Measurements from ENCODE around the gene C19orf53. TPM values are rescaled to one million over a fixed set of nuclear protein-coding genes. Genes with fewer than 3 reads are reported as not detected.

Gene C19orf53
- total and polyA plus RNA-seq, 9 of the 15 experiments (the other 6 are each of a cell fraction or from before 2014, with no cell fraction given): 98.5 to 441 (median 164) TPM

DNA sequence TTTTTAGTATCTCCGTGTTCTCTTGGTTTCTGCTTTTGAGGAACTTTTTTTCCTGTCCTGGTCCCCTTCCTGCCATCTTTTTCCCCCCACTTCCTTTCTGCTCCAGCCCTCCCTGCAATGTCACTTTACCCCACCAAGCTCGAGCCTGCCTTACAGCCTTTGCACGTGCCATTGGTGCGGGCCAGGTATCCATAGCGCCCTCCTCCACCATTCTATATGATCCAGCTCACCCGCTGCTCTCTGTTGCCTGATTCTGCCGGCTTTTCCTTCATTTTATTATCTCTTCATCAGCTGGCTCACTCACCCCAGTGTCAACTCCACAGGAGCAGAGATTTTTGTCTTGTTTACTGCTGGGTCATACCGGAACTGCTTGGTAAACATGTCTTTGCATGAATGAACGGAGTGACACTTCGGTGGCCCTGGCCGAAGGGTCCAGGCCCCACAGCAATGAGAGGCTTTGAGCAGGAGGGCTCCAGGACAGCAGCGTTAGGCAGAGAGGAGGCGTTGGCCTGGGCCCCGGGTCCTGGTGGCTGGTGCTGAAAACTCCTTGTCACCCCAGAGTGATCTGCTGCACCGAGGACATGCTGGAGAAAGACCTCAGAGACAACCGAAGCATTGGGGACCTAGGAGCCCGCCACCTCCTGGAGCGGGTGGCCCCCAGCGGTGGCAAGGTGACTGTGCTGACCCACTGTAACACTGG, 8.7 kb upstream of the C19orf53 start (continued):
- TF ChIP-seq, protein P1, sequence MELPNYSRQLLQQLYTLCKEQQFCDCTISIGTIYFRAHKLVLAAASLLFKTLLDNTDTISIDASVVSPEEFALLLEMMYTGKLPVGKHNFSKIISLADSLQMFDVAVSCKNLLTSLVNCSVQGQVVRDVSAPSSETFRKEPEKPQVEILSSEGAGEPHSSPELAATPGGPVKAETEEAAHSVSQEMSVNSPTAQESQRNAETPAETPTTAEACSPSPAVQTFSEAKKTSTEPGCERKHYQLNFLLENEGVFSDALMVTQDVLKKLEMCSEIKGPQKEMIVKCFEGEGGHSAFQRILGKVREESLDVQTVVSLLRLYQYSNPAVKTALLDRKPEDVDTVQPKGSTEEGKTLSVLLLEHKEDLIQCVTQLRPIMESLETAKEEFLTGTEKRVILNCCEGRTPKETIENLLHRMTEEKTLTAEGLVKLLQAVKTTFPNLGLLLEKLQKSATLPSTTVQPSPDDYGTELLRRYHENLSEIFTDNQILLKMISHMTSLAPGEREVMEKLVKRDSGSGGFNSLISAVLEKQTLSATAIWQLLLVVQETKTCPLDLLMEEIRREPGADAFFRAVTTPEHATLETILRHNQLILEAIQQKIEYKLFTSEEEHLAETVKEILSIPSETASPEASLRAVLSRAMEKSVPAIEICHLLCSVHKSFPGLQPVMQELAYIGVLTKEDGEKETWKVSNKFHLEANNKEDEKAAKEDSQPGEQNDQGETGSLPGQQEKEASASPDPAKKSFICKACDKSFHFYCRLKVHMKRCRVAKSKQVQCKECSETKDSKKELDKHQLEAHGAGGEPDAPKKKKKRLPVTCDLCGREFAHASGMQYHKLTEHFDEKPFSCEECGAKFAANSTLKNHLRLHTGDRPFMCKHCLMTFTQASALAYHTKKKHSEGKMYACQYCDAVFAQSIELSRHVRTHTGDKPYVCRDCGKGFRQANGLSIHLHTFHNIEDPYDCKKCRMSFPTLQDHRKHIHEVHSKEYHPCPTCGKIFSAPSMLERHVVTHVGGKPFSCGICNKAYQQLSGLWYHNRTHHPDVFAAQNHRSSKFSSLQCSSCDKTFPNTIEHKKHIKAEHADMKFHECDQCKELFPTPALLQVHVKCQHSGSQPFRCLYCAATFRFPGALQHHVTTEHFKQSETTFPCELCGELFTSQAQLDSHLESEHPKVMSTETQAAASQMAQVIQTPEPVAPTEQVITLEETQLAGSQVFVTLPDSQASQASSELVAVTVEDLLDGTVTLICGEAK (IDR thresholded peaks at IDR 0.05): 0 out of 2 replicates have a peak, but pooled peaks have one; percentile 21
- TF ChIP-seq, protein P1 (CRISPR knock-in tag; IDR thresholded peaks at IDR 0.05): no peak
- TF ChIP-seq POLR2AphosphoS2 (IDR thresholded peaks at IDR 0.05; ENCODE audit: low read length): no peak
- TF ChIP-seq, protein P2, sequence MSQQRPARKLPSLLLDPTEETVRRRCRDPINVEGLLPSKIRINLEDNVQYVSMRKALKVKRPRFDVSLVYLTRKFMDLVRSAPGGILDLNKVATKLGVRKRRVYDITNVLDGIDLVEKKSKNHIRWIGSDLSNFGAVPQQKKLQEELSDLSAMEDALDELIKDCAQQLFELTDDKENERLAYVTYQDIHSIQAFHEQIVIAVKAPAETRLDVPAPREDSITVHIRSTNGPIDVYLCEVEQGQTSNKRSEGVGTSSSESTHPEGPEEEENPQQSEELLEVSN (IDR thresholded peaks at IDR 0.05; ENCODE audit: borderline replicate concordance in 1 of 2, extremely low read depth in 1 of 2, insufficient read depth in 1 of 2, insufficient read length in 1 of 2, low read depth in 1 of 2, low read length in 1 of 2, poor library complexity in 1 of 2, severe bottlenecking in 1 of 2): peak in 1 of 2 experiments; percentile 34
- no peak for TF ChIP-seq PHB2 (IDR thresholded peaks at IDR 0.05; ENCODE audit: low read depth)
- TF ChIP-seq GABPA (tag; conservative IDR thresholded peaks at IDR 0.05; ENCODE audit: low read depth): peak; percentile 36; the same call in 1 of the 2 replicates
- 0 out of 2 replicates have a peak, but pooled peaks have one; percentile 3 for TF ChIP-seq CBFA2T3 (IDR thresholded peaks at IDR 0.05)
- TF ChIP-seq, protein P3, sequence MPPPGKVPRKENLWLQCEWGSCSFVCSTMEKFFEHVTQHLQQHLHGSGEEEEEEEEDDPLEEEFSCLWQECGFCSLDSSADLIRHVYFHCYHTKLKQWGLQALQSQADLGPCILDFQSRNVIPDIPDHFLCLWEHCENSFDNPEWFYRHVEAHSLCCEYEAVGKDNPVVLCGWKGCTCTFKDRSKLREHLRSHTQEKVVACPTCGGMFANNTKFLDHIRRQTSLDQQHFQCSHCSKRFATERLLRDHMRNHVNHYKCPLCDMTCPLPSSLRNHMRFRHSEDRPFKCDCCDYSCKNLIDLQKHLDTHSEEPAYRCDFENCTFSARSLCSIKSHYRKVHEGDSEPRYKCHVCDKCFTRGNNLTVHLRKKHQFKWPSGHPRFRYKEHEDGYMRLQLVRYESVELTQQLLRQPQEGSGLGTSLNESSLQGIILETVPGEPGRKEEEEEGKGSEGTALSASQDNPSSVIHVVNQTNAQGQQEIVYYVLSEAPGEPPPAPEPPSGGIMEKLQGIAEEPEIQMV (tag; conservative IDR thresholded peaks at IDR 0.05; ENCODE audit: low read depth): no peak
- peak; percentile 46 for TF ChIP-seq RBBP5 (IDR thresholded peaks at IDR 0.05; ENCODE audit: borderline replicate concordance, insufficient read depth, low read length, poor library complexity, severe bottlenecking)
- TF ChIP-seq FOXA3 (CRISPR knock-in tag; conservative IDR thresholded peaks at IDR 0.05 in 1 of 2, IDR thresholded peaks at IDR 0.05 in 1 of 2): peak in 1 of 2 experiments; percentile 47; a peak in 1 of 4 replicates
- TF ChIP-seq, protein P4, sequence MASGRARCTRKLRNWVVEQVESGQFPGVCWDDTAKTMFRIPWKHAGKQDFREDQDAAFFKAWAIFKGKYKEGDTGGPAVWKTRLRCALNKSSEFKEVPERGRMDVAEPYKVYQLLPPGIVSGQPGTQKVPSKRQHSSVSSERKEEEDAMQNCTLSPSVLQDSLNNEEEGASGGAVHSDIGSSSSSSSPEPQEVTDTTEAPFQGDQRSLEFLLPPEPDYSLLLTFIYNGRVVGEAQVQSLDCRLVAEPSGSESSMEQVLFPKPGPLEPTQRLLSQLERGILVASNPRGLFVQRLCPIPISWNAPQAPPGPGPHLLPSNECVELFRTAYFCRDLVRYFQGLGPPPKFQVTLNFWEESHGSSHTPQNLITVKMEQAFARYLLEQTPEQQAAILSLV (tag; IDR thresholded peaks at IDR 0.05): no peak
- TF ChIP-seq ZNF311 (CRISPR knock-in tag; IDR thresholded peaks at IDR 0.05): no peak
- peak; percentile 67 for TF ChIP-seq KDM1A (IDR thresholded peaks at IDR 0.05)
- TF ChIP-seq ZNF830 (CRISPR knock-in tag; IDR thresholded peaks at IDR 0.05): no peak

All from K562 (cell line).